Osteoblast (primary cell): ENCODE measurements around the gene RYR2. TPM values are rescaled to one million over a fixed set of nuclear protein-coding genes. Genes with fewer than 3 reads are reported as not detected.

Source experiments
- DNase-seq: peaks from one replicate; pipeline ENCODE4 v3.0.0; 2011; ENCODE audit warnings: low spot score, mixed read lengths; ENCODE audit not compliant: insufficient read length; ENCODE audit errors: missing footprints
- H2AFZ ChIP-seq: 2 replicates; pipeline ENCODE4 v1.6.0; 2011; ENCODE audit warnings: mild to moderate bottlenecking, low read length
- H3K27ac ChIP-seq: 2 replicates; pipeline ENCODE4 v1.5.1; 2011; ENCODE audit warnings: mild to moderate bottlenecking, low read depth, low read length, moderate library complexity
- H3K27me3 ChIP-seq: 2 replicates; pipeline ENCODE4 v1.6.0; 2012; ENCODE audit warnings: mild to moderate bottlenecking, control low read depth, inconsistent platforms, low read length, moderate library complexity; ENCODE audit not compliant: insufficient read depth
- H3K36me3 ChIP-seq: 2 replicates; pipeline ENCODE4 v1.5.1; 2011; ENCODE audit warnings: mild to moderate bottlenecking, low read length, control low read depth, moderate library complexity; ENCODE audit not compliant: insufficient read depth
- H3K4me1 ChIP-seq: 2 replicates; pipeline ENCODE4 v1.5.1; 2011; ENCODE audit warnings: mild to moderate bottlenecking, low read length, control low read depth, moderate library complexity; ENCODE audit not compliant: insufficient read depth
- H3K4me2 ChIP-seq: 2 replicates; pipeline ENCODE4 v1.6.0; 2011; ENCODE audit warnings: mild to moderate bottlenecking, low read length; ENCODE audit not compliant: insufficient read depth
- H3K4me3 ChIP-seq: fragments of 200-600 bp; sonication (generic); 3 replicates; pipeline ENCODE4 v1.5.1; 2012; ENCODE audit warnings: mild to moderate bottlenecking, low read length, inconsistent platforms; ENCODE audit not compliant: insufficient read depth
- H3K79me2 ChIP-seq: 2 replicates; pipeline ENCODE4 v1.6.0; 2012; ENCODE audit warnings: mild to moderate bottlenecking, low read length, control low read depth, inconsistent platforms; ENCODE audit not compliant: insufficient read depth
- H3K9me3 ChIP-seq: 2 replicates; pipeline ENCODE4 v1.5.1; 2011; ENCODE audit warnings: low read depth, low read length, control low read depth
- H4K20me1 ChIP-seq: 2 replicates; pipeline ENCODE4 v1.6.0; 2012; ENCODE audit warnings: mild to moderate bottlenecking, low read length, control low read depth; ENCODE audit not compliant: insufficient read depth
- total RNA-seq: library from RNA; depleted of rRNA; stranded (reverse); fragments of >200 nt; gene quantifications from 2 replicates; pipeline ENCODE4 v1.2.3, GENCODE V29; 2012
- TF ChIP-seq, protein P1 (sequence below): IDR thresholded peaks from 2 replicates; pipeline ENCODE4 v1.5.1; 2011; ENCODE audit warnings: mild to moderate bottlenecking, low read depth, low read length, moderate library complexity; ENCODE audit errors: extremely low read depth

Gene RYR2
- total RNA-seq, 1 donor = not detected

DNA sequence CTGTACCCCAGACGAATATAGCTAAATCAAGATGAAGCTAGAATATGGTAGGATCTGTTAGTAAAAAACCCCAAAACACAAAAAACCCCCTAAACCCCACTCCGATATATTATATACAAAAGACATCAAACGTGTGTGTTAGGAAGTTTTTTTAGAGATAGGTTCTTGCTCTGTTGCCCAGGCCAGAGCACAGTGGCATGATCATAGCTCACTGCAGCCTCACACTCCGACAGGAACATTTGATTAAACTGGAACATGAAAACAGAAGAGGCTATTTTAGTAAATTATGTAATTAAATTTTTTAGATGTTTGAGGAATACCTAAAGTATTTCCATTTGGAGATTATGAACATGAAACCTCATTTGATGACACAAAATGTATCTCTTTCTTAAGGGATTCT is 8.2 kb upstream of the RYR2 start:
- Histone ChIP-seq H3K79me2 (no peaks in the 10 kb centered on the region), H3K4me2 (no peak overlapping the region), H3K36me3 (no peaks in the 10 kb centered on the region), H3K27ac (no peak overlapping the region), H4K20me1 (no peaks in the 10 kb centered on the region), H3K4me1 (no peaks in the 10 kb centered on the region), H3K9me3 (peaks cover 7% of the 10 kb centered on the region), H3K27me3 (no peaks in the 10 kb centered on the region), H3K4me3 (no peak overlapping the region), H2AFZ (no peak overlapping the region)
- no peak for DNase-seq
- TF ChIP-seq, protein P1, sequence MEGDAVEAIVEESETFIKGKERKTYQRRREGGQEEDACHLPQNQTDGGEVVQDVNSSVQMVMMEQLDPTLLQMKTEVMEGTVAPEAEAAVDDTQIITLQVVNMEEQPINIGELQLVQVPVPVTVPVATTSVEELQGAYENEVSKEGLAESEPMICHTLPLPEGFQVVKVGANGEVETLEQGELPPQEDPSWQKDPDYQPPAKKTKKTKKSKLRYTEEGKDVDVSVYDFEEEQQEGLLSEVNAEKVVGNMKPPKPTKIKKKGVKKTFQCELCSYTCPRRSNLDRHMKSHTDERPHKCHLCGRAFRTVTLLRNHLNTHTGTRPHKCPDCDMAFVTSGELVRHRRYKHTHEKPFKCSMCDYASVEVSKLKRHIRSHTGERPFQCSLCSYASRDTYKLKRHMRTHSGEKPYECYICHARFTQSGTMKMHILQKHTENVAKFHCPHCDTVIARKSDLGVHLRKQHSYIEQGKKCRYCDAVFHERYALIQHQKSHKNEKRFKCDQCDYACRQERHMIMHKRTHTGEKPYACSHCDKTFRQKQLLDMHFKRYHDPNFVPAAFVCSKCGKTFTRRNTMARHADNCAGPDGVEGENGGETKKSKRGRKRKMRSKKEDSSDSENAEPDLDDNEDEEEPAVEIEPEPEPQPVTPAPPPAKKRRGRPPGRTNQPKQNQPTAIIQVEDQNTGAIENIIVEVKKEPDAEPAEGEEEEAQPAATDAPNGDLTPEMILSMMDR = no peak

DNA sequence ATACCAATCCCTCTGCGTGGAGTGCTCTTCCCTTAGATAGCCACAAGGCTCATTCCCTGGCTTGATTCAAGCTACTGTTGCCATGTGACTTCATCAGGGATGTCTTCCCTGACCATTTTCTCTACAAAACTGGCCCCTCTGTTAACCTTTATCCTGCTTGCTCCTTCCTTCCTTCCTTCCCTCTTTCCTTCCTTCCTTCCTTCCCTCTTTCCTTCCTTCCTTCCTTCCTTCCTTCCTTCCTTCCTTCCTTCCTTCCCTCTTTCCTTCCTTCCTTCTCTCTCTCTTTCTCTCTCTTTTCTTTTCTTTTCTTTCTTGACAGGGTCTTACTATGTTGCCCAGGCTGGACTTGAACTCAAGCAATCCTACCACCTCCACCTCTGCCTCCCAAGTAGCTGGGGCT is 6.2 kb upstream of the RYR2 start:
- no peaks in the 10 kb centered on the region for H3K4me1 ChIP-seq
- H3K4me2 ChIP-seq = no peak overlapping the region
- H3K36me3 ChIP-seq = no peaks in the 10 kb centered on the region
- DNase-seq = no peak
- no peak overlapping the region for H3K4me3 ChIP-seq
- H3K27me3 ChIP-seq = no peaks in the 10 kb centered on the region
- H3K79me2 ChIP-seq = no peaks in the 10 kb centered on the region
- no peaks in the 10 kb centered on the region for H4K20me1 ChIP-seq
- TF ChIP-seq, protein P1 = no peak
- no peak overlapping the region for H2AFZ ChIP-seq
- H3K9me3 ChIP-seq = peaks cover 7% of the 10 kb centered on the region
- no peak overlapping the region for H3K27ac ChIP-seq

DNA sequence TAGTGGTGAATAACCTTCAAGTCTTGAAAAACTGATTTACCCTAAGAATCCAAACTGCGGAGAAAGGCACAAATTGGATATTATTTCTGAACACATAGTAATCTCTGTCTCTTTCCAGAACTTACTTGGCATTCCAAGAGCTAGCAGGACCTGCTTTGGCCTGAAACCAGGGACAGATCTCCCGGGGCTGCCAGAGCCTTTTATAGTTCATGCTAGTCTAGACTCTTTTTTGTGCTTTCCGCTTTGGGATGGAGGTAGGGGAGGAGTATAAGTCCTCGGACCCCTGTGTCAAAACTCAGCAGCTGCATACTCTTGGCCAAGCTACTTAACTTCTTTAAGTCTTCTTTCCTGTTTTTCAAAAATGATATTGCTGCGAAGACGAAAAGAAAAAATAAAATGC is 3.8 kb upstream of the RYR2 start:
- Histone ChIP-seq H3K27me3 (peaks cover 6% of the 10 kb centered on the region), H3K4me2 (no peak overlapping the region), H2AFZ (no peak overlapping the region), H3K4me1 (no peaks in the 10 kb centered on the region), H4K20me1 (no peaks in the 10 kb centered on the region), H3K79me2 (no peaks in the 10 kb centered on the region), H3K36me3 (no peaks in the 10 kb centered on the region), H3K27ac (no peak overlapping the region), H3K9me3 (peaks cover 5% of the 10 kb centered on the region), H3K4me3 (no peak overlapping the region)
- TF ChIP-seq, protein P1 = no peak
- no peak for DNase-seq

DNA sequence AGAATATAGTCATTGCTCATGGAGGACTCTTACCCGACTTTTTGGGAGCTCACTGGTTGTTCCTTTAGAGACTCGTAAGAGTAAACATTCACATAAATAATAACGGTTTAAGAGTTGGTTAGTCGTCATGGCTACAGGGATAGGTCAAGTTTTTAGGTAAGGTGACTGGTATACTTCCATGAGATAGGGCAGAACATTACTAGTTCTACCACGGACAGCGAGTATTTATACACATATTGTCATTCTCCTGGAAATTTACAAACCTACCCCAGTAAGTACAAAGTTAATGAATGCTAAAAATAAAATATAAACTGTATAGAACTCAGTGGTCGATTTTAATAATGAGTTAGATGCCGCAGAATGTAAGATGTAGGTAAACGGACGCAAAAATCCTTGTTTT is 1.2 kb upstream of the RYR2 start:
- Histone ChIP-seq H3K27ac (no peak overlapping the region), H2AFZ (no peak overlapping the region), H3K36me3 (no peaks in the 10 kb centered on the region), H3K9me3 (no peaks in the 10 kb centered on the region), H3K27me3 (peaks cover 6% of the 10 kb centered on the region), H3K4me2 (no peak overlapping the region), H3K79me2 (no peaks in the 10 kb centered on the region), H3K4me1 (no peaks in the 10 kb centered on the region), H4K20me1 (no peaks in the 10 kb centered on the region), H3K4me3 (no peak overlapping the region)
- peak; percentile 80 for DNase-seq
- TF ChIP-seq, protein P1 = no peak
